ENCODE measurements around the gene STIMATE.

STIMATE gene

GRCh38 chr3:52831500-52832301 lies 65.6 kb downstream of the STIMATE start:
- DNase-seq (ENCODE audit: low spot score) = no peak
- TF ChIP-seq CTCF (IDR thresholded peaks at IDR 0.05; ENCODE audit: extremely low read depth, missing control alignments) = no peak

- TF ChIP-seq CTCF (IDR thresholded peaks at IDR 0.05; ENCODE audit: extremely low read depth, missing control alignments) = no peak
- no peak for DNase-seq (ENCODE audit: low spot score)
These were observed 66.7 kb downstream of the STIMATE start, which contains the start of gene ITIH4 for GRCh38 chr3:52830535-52831258. ITIH4 (minus strand) TSS chr3:52830672; CDS start chr3:52830642, 30 bp downstream.

GRCh38 chr3:52829906-52830463 lies 67.4 kb downstream of the STIMATE start:
- no peak for TF ChIP-seq CTCF (IDR thresholded peaks at IDR 0.05; ENCODE audit: extremely low read depth, missing control alignments)
- DNase-seq (ENCODE audit: low spot score) = no peak

- no peak for TF ChIP-seq CTCF (IDR thresholded peaks at IDR 0.05; ENCODE audit: extremely low read depth, missing control alignments)
- DNase-seq (ENCODE audit: low spot score) = no peak
These were observed 67.9 kb downstream of the STIMATE start for GRCh38 chr3:52829482-52829881.

- TF ChIP-seq CTCF (IDR thresholded peaks at IDR 0.05; ENCODE audit: extremely low read depth, missing control alignments) = no peak
- DNase-seq (ENCODE audit: low spot score) = no peak
These were observed 69.4 kb downstream of the STIMATE start for GRCh38 chr3:52827866-52828376.

GRCh38 chr3:52827441-52827840 lies 69.9 kb downstream of the STIMATE start:
- TF ChIP-seq CTCF (IDR thresholded peaks at IDR 0.05; ENCODE audit: extremely low read depth, missing control alignments) = no peak
- DNase-seq (ENCODE audit: low spot score) = no peak

- DNase-seq (ENCODE audit: low spot score) = no peak
- no peak for TF ChIP-seq CTCF (IDR thresholded peaks at IDR 0.05; ENCODE audit: extremely low read depth, missing control alignments)
These were observed 73.3 kb downstream of the STIMATE start for GRCh38 chr3:52824037-52824436.

All from GM20000 (cell line).